GM12878 (cell line): ENCODE measurements around the gene IQGAP2. TPM values are rescaled to one million over a fixed set of nuclear protein-coding genes. Genes with fewer than 3 reads are reported as not detected.

ENCODE experiments used
- ATAC-seq: fragments of 200-7000 bp; cut with Tn5 transposase; 3 replicates; pipeline ENCODE4 v1.9.1; 2020; ENCODE audit warnings: mild to moderate bottlenecking, moderate library complexity
- BruUV-seq: library from RNA; stranded (reverse); fragments of 400-500 nt; replicated peaks from 2 replicates; lab custom pipeline; 2021; lab: Mats Ljungman, UMichigan
- CTCF ChIA-PET: fragments of 300-600 bp; sonication (Branson Sonifier 250); formaldehyde crosslinking; extraction: SDS; loops from one replicate; lab custom pipeline; 2021; ENCODE audit warnings: inconsistent platforms; lab: Yijun Ruan, JAX
- POLR2A ChIA-PET: fragments of 350-600 bp; formaldehyde crosslinking; extraction: SDS; loops from one replicate; lab custom pipeline; 2021; ENCODE audit warnings: inconsistent platforms; lab: Charles Lee
- RAD21 ChIA-PET: fragments of 300-600 bp; sonication (Branson Sonifier 250); formaldehyde crosslinking; loops from one replicate; lab custom pipeline; 2023; ENCODE audit warnings: antibody characterized with exemption; ENCODE audit not compliant: unreplicated experiment; lab: Charles Lee
- SMC1A ChIA-PET: fragments of 300-600 bp; sonication (Branson Sonifier 250); formaldehyde crosslinking; loops from one replicate; lab custom pipeline; 2023; ENCODE audit not compliant: unreplicated experiment, uncharacterized antibody; lab: Charles Lee
- DNase-seq: peaks from one replicate; pipeline ENCODE4 v3.0.0-alpha.2; 2011; ENCODE audit warnings: low read depth, low spot score
- FAIRE-seq: peaks from 3 replicates; lab custom pipeline; 2011; peaks lifted over from hg19 to GRCh38; lab: Jason Lieb, UNC
- H2AFZ ChIP-seq: 2 replicates; pipeline ENCODE4 v1.6.0; 2011; ENCODE audit warnings: low read depth, low read length, control low read depth; ENCODE audit not compliant: control insufficient read depth
- H3K27ac ChIP-seq: 2 replicates; pipeline ENCODE4 v1.5.1; 2011; ENCODE audit warnings: control low read depth; ENCODE audit not compliant: control insufficient read depth, insufficient read depth
- H3K27me3 ChIP-seq, 2 experiments: replicated peaks in 1 of 2; 2 replicates each; pipeline versions ENCODE4 v1.6.0 to v1.6.1; 2011; ENCODE audit warnings: low read length in 1 of 2; ENCODE audit not compliant: control insufficient read depth in 2 of 2, insufficient read depth in 2 of 2
- H3K36me3 ChIP-seq, 2 experiments: 2 replicates each; pipeline ENCODE4 v1.5.1; 2011; ENCODE audit warnings: low read length in 1 of 2; ENCODE audit not compliant: control insufficient read depth in 2 of 2, insufficient read depth in 2 of 2
- H3K4me1 ChIP-seq: 2 replicates; pipeline ENCODE4 v1.6.1; 2011; ENCODE audit warnings: mild to moderate bottlenecking, low read length, moderate library complexity, mixed read lengths; ENCODE audit not compliant: control insufficient read depth, insufficient read depth
- H3K4me2 ChIP-seq: 2 replicates; pipeline ENCODE4 v1.6.0; 2011; ENCODE audit warnings: control low read depth; ENCODE audit not compliant: control insufficient read depth, insufficient read depth
- H3K4me3 ChIP-seq: fragments of 200-600 bp; sonication (generic); 2 replicates; pipeline ENCODE4 v1.5.1; 2016
- H3K79me2 ChIP-seq: 2 replicates; pipeline ENCODE4 v1.6.0; 2011; ENCODE audit warnings: low read length; ENCODE audit not compliant: control insufficient read depth, insufficient read depth
- H3K9ac ChIP-seq: 2 replicates; pipeline ENCODE4 v1.8.0; 2011; ENCODE audit warnings: low read length, control low read depth, mixed read lengths; ENCODE audit not compliant: control insufficient read depth, insufficient read depth
- H3K9me3 ChIP-seq: replicated peaks from 3 replicates; pipeline ENCODE4 v1.5.1; 2011; ENCODE audit warnings: mild to moderate bottlenecking, low read length; ENCODE audit not compliant: control insufficient read depth, insufficient read depth
- H4K20me1 ChIP-seq: 2 replicates; pipeline ENCODE4 v1.6.0; 2011; ENCODE audit not compliant: control insufficient read depth, insufficient read depth
- CREM ChIP-seq: IDR thresholded peaks from 2 replicates; pipeline ENCODE4 v1.6.1; 2014; ENCODE audit warnings: antibody characterized with exemption, low read depth
- HDGF ChIP-seq: fragments of 450-650 bp; IDR thresholded peaks from 2 replicates; pipeline ENCODE4 v1.6.1; 2016; ENCODE audit warnings: antibody characterized with exemption
- IKZF2 ChIP-seq, 2 experiments: fragments of 450-650 bp; IDR thresholded peaks; 2 replicates each; pipeline ENCODE4 v1.6.1; 2017; ENCODE audit warnings: mild to moderate bottlenecking in 2 of 2, moderate library complexity in 2 of 2
- KLF5 ChIP-seq: fragments of 450-650 bp; IDR thresholded peaks from 2 replicates; pipeline ENCODE4 v1.6.1; 2014; ENCODE audit warnings: mild to moderate bottlenecking; ENCODE audit not compliant: partially characterized antibody
- MTA3 ChIP-seq: IDR thresholded peaks from 2 replicates; pipeline ENCODE4 v1.6.1; 2012; ENCODE audit warnings: low read length, inconsistent platforms, borderline replicate concordance
- NBN ChIP-seq: fragments of 450-650 bp; IDR thresholded peaks from 2 replicates; pipeline ENCODE4 v1.6.1; 2016
- NFIC ChIP-seq: IDR thresholded peaks from 2 replicates; pipeline ENCODE4 v1.6.1; 2012; ENCODE audit warnings: low read depth, mild to moderate bottlenecking, inconsistent platforms, low read length, moderate library complexity
- NFXL1 ChIP-seq: fragments of 450-650 bp; IDR thresholded peaks from 2 replicates; pipeline ENCODE4 v1.6.1; 2017; ENCODE audit warnings: antibody characterized with exemption, mild to moderate bottlenecking, borderline replicate concordance
- NFYB ChIP-seq: IDR thresholded peaks from 2 replicates; pipeline ENCODE4 v1.6.1; 2011; ENCODE audit warnings: low read depth, mild to moderate bottlenecking, low read length, improper control_type of control experiment, moderate library complexity; ENCODE audit not compliant: insufficient read depth
- PAX5 ChIP-seq: IDR thresholded peaks from 2 replicates; pipeline ENCODE4 v1.6.1; 2011; ENCODE audit warnings: low read depth, low read length, borderline replicate concordance
- RUNX3 ChIP-seq: IDR thresholded peaks from 2 replicates; pipeline ENCODE4 v1.6.1; 2012; ENCODE audit warnings: low read length, inconsistent platforms
- SREBF1 ChIP-seq: IDR thresholded peaks from 2 replicates; pipeline ENCODE4 v1.6.1; 2012; ENCODE audit warnings: mild to moderate bottlenecking, low read length
- STAT1 ChIP-seq: fragments of 450-650 bp; conservative IDR thresholded peaks from 2 replicates; pipeline ENCODE4 v1.6.1; 2014; ENCODE audit warnings: antibody characterized with exemption, mild to moderate bottlenecking
- SUZ12 ChIP-seq: fragments of 200-600 bp; sonication (generic); IDR thresholded peaks from one replicate; pipeline ENCODE4 v1.6.1; 2018; ENCODE audit warnings: antibody characterized with exemption, mild to moderate bottlenecking; ENCODE audit not compliant: unreplicated experiment
- TCF12 ChIP-seq: IDR thresholded peaks from 2 replicates; pipeline ENCODE4 v1.6.1; 2011; ENCODE audit warnings: low read depth, mild to moderate bottlenecking, low read length
- ZNF24 ChIP-seq: fragments of 450-650 bp; IDR thresholded peaks from 2 replicates; pipeline ENCODE4 v1.6.1; 2017; ENCODE audit warnings: antibody characterized with exemption, mild to moderate bottlenecking
- WGBS: methylation state at CpG from one replicate; pipeline ENCODE4 v1.1.6; 2016; ENCODE audit warnings: low lambda C conversion rate; ENCODE audit not compliant: insufficient replicate concordance, insufficient coverage; ENCODE audit errors: missing lambda C conversion rate; 5-methylcytosine and 5-hydroxymethylcytosine counted together
- in situ Hi-C: fragments of 300-500 bp; cut with MboI; formaldehyde crosslinking; loops from 9 replicates; pipeline ENCODE4 v1.14.3; 2018; ENCODE audit warnings: mixed read lengths
- intact Hi-C: fragments of 100-400 bp; cut with micrococcal nuclease; formaldehyde crosslinking; loops from one replicate; pipeline ENCODE4 v1.14.2; 2022; ENCODE audit not compliant: unreplicated experiment
- polyA plus RNA-seq, 11 experiments: library from polyadenylated mRNA; depleted of rRNA in 4 of 11; unstranded in 6 of 11; stranded (reverse) in 5 of 11; fragments of >200 nt; fragmentation: Nextera tagmentation in 4 of 11; fragmentation: Illumina TruSeq in 1 of 11; extraction: Ambion mirVana in 4 of 11; extraction: Trizol in 1 of 11; gene quantifications; 1 replicate in 1 of 11; 2 replicates in 10 of 11; pipeline versions ENCODE4 v1.2.1 to v1.2.3, GENCODE V29; 2011 to 2016; ENCODE audit warnings: inconsistent platforms in 2 of 11, missing spikeins in 2 of 11, low read depth in 1 of 11
- total RNA-seq, 4 experiments: library from RNA; depleted of rRNA in 3 of 4; stranded (reverse); fragments of >200 nt in 3 of 4; fragmentation: Illumina TruSeq in 1 of 4; extraction: Trizol in 1 of 4; gene quantifications; 2 replicates each; pipeline versions ENCODE4 v1.2.1 to v1.2.3, GENCODE V29; 2013 to 2021
- TF ChIP-seq, protein P1 (sequence below), 3 experiments: IDR thresholded peaks in 2 of 3; conservative IDR thresholded peaks in 1 of 3; 2 replicates each; pipeline ENCODE4 v1.5.1; 2011; ENCODE audit warnings: low read depth in 3 of 3, low read length in 3 of 3, mild to moderate bottlenecking in 3 of 3, control low read depth in 2 of 3, moderate library complexity in 2 of 3, inconsistent platforms in 1 of 3, mixed read lengths in 1 of 3; ENCODE audit not compliant: control insufficient read depth in 2 of 3, insufficient read depth in 1 of 3; ENCODE audit errors: extremely low read depth in 1 of 3

The IQGAP2 gene
- total and polyA plus RNA-seq, 10 of the 15 experiments (the other 5 are each of a cell fraction or from before 2014, with no cell fraction given): 14.5 to 41.4 (median 21.8) TPM

- H2AFZ ChIP-seq: no peak overlapping the region
- H3K4me1 ChIP-seq: peaks cover 4% of the 10 kb centered on the region
- RAD21 ChIA-PET: interaction anchor here (3.5 kb wide), 1 partner anchor 65 kb away, joined by 13 read pairs; no protein-coding TSS in a partner anchor
- in situ Hi-C loops: no loop called here
- FAIRE-seq (no peak), ATAC-seq (peak; percentile 46), DNase-seq (no peak)
- H3K4me2 ChIP-seq: no peak overlapping the region
- peaks cover 0 to 2% of the 10 kb centered on the region in 2 experiments; a peak in 1 of 4 replicates for H3K27me3 ChIP-seq
- POLR2A ChIA-PET: no interaction called here
- H4K20me1 ChIP-seq: no peaks in the 10 kb centered on the region
- no peak overlapping the region for H3K9ac ChIP-seq
- H3K79me2 ChIP-seq: no peaks in the 10 kb centered on the region
- no peaks in the 10 kb centered on the region; the same call in 1 of the 3 replicates for H3K9me3 ChIP-seq
- H3K36me3 ChIP-seq: no peaks in the 10 kb centered on the region; a peak in 1 of 4 replicates
- BruUV-seq: no TSS peak
- H3K27ac ChIP-seq: no peak overlapping the region
- 66% methylated on average over 2 of the region's 2 CpGs for WGBS
- TF ChIP-seq NFIC (peak; percentile 54; the same call in 1 of the 2 replicates), RUNX3 (peak; percentile 52; the same call in 1 of the 2 replicates), NFXL1 (no peak)
- SMC1A ChIA-PET: interaction anchor here (1.1 to 14.6 kb wide), 5 partner anchors 15 to 65 kb away, joined by 3 to 136 read pairs (median 5); no protein-coding TSS in a partner anchor
- intact Hi-C loops: no loop called here
- CTCF ChIA-PET: interaction anchor here (0.6 to 10.7 kb wide), 4 partner anchors 29 to 108 kb away, joined by 3 to 122 read pairs (median 4); no protein-coding TSS in a partner anchor
- no peak overlapping the region for H3K4me3 ChIP-seq
These were observed 306.7 kb downstream of the IQGAP2 start for GRCh38 chr5:76709762-76710161.

DNA sequence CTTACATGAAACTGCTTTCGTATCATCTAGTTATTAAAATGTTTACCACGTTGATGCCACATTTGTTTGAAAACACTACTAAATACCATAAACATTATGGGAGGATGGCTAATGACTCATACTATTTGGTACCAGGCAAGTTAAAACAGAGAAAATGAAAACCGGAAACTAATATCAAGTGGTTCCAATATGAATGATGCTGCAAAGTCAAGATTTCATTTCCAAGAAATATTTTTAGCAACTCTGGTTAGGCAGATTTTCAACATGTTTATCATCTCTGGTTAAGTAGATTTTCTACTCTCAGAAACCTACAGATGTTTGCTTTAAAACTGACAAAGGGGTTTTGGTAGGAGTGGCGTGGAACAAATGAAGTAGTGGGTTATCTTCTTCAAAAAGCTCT is 307.9 kb downstream of the IQGAP2 start:
- no TSS peak for BruUV-seq
- TF ChIP-seq HDGF (no peak), NFIC (peak; percentile 80; the same call in 1 of the 2 replicates), NBN (no peak), NFYB (no peak), TCF12 (no peak), PAX5 (no peak), SREBF1 (no peak), ZNF24 (peak; percentile 74; the same call in 1 of the 2 replicates), IKZF2 (IDR thresholded peaks at IDR 0.05) (peak in 1 of 2 experiments; percentile 27; a peak in 1 of 4 replicates), RUNX3 (peak; percentile 63), KLF5 (no peak), SUZ12 (no peak), CREM (0 out of 2 replicates have a peak, but pooled peaks have one; percentile 18), STAT1 (no peak), MTA3 (0 out of 2 replicates have a peak, but pooled peaks have one; percentile 55)
- TF ChIP-seq, protein P1, sequence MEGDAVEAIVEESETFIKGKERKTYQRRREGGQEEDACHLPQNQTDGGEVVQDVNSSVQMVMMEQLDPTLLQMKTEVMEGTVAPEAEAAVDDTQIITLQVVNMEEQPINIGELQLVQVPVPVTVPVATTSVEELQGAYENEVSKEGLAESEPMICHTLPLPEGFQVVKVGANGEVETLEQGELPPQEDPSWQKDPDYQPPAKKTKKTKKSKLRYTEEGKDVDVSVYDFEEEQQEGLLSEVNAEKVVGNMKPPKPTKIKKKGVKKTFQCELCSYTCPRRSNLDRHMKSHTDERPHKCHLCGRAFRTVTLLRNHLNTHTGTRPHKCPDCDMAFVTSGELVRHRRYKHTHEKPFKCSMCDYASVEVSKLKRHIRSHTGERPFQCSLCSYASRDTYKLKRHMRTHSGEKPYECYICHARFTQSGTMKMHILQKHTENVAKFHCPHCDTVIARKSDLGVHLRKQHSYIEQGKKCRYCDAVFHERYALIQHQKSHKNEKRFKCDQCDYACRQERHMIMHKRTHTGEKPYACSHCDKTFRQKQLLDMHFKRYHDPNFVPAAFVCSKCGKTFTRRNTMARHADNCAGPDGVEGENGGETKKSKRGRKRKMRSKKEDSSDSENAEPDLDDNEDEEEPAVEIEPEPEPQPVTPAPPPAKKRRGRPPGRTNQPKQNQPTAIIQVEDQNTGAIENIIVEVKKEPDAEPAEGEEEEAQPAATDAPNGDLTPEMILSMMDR (IDR thresholded peaks at IDR 0.05 in 2 of 3, conservative IDR thresholded peaks at IDR 0.05 in 1 of 3; ENCODE audit: control insufficient read depth in 2 of 3, extremely low read depth in 1 of 3, insufficient read depth in 1 of 3, low read depth in 3 of 3, low read length in 3 of 3): no peak

More for the DNA sequence above, 307.9 kb downstream of the IQGAP2 start:
- ChIA-PET SMC1A (interaction anchor here (1.1 to 14.6 kb wide), 6 partner anchors 18 to 109 kb away, joined by 3 to 136 read pairs (median 5); no protein-coding TSS in a partner anchor), POLR2A (no interaction called here), RAD21 (interaction anchor here (2.1 to 3.5 kb wide), 2 partner anchors 27 to 64 kb away, joined by 9 to 13 read pairs; no protein-coding TSS in a partner anchor), CTCF (interaction anchor here (0.7 to 10.7 kb wide), 4 partner anchors 28 to 108 kb away, joined by 3 to 122 read pairs (median 3); no protein-coding TSS in a partner anchor)
- in situ Hi-C loops (no loop called here), intact Hi-C loops (loop anchor here (1.0 kb wide), 1 partner anchor 27 kb away; no protein-coding TSS in a partner anchor)
- H3K9ac ChIP-seq: no peak overlapping the region
- H3K9me3 ChIP-seq: no peaks in the 10 kb centered on the region; the same call in 1 of the 3 replicates
- H3K4me2 ChIP-seq: peak overlapping the region; percentile 51
- peak; percentile 47 for ATAC-seq
- H4K20me1 ChIP-seq: no peaks in the 10 kb centered on the region
- no peak overlapping the region for H3K4me3 ChIP-seq
- FAIRE-seq: no peak
- WGBS: 6% methylated on average over 4 of the region's 4 CpGs
- peaks cover 0 to 5% of the 10 kb centered on the region in 2 experiments; a peak in 1 of 4 replicates for H3K27me3 ChIP-seq
- peaks cover 9% of the 10 kb centered on the region for H3K4me1 ChIP-seq
- H3K79me2 ChIP-seq: no peaks in the 10 kb centered on the region
- H3K36me3 ChIP-seq: no peaks in the 10 kb centered on the region; a peak in 1 of 4 replicates
- no peak for DNase-seq
- no peak overlapping the region for H3K27ac ChIP-seq
- no peak overlapping the region for H2AFZ ChIP-seq
